OCI-LY7 (cell line): ENCODE measurements around the gene SPAG16.

Experiments used
- EZH2phosphoT487 ChIP-seq: fragments of 200-600 bp; sonication (generic); IDR thresholded peaks from 2 replicates; pipeline ENCODE4 v1.6.1; 2018; ENCODE audit warnings: low read depth, borderline replicate concordance, mild to moderate bottlenecking, mixed run types, antibody characterized with exemption, low read length, moderate library complexity, mixed read lengths
- TF ChIP-seq, protein P1 (sequence below): fragments of 200-600 bp; sonication (generic); conservative IDR thresholded peaks from 2 replicates; pipeline ENCODE4 v1.5.1; 2014; ENCODE audit warnings: mild to moderate bottlenecking, antibody characterized with exemption, low read length, moderate library complexity, mixed read lengths

DNA sequence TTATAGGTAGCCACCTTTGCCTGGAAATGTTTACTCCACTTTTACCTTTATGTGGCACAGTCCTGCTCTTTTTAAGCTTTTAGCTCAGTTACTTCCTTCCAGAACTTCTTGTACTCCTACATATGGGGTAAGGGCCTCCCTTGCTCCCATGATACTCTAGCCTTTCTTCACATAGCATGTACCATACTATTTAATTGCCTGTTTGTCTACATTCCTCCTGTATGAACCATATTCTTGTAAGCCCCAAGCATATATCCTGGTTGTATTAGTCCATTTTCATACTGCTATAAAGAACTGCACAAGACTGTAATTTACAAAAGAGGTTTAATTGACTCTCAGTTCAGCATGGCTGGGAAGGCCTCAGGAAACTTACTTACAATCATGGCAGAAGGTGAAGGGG, 1035.9 kb downstream of the SPAG16 start:
- TF ChIP-seq, protein P1, sequence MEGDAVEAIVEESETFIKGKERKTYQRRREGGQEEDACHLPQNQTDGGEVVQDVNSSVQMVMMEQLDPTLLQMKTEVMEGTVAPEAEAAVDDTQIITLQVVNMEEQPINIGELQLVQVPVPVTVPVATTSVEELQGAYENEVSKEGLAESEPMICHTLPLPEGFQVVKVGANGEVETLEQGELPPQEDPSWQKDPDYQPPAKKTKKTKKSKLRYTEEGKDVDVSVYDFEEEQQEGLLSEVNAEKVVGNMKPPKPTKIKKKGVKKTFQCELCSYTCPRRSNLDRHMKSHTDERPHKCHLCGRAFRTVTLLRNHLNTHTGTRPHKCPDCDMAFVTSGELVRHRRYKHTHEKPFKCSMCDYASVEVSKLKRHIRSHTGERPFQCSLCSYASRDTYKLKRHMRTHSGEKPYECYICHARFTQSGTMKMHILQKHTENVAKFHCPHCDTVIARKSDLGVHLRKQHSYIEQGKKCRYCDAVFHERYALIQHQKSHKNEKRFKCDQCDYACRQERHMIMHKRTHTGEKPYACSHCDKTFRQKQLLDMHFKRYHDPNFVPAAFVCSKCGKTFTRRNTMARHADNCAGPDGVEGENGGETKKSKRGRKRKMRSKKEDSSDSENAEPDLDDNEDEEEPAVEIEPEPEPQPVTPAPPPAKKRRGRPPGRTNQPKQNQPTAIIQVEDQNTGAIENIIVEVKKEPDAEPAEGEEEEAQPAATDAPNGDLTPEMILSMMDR: no peak
- TF ChIP-seq EZH2phosphoT487: no peak
